ENCODE measurements around the gene TRIM26.

TRIM26 gene

DNA sequence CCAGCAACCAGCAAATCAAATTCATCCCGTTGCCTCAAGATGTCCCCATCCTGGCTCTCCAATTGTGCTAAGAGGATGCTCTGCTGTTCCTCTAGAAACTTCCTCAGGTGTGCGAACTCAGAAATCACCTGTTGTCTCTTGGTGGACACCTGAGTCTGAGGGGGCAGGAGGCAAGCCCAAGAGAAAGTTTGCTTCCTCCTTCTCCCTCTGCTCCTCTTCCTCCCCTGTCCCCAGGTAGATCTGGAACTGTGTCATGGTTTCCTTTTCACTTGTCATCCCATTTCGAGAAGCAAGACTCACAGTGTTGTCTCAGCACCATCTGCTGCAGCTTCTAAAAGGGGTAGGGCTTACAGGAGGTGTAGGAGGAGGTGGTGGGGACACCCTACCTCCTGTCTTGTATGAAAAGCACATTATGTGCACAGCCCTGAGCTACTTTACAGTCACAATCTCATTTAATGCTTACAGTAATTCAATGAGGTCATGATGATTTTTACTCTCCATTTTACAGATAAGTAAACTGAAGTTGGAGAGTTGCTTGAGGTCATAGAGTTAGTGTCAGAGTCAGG lies 54.6 kb downstream of the TRIM26 start:
- TF ChIP-seq SIN3A (IDR thresholded peaks at IDR 0.05; ENCODE audit: borderline replicate concordance, insufficient read depth, low read length), result no peak
- no peak for TF ChIP-seq TAF1 (IDR thresholded peaks at IDR 0.05; ENCODE audit: borderline replicate concordance, insufficient read depth, low read length)
- no peak for TF ChIP-seq FOXP2 (optimal IDR thresholded peaks at IDR 0.05; ENCODE audit: borderline replicate concordance, extremely low read depth, extremely low read length, insufficient read depth)
- TF ChIP-seq POLR2AphosphoS5 (IDR thresholded peaks at IDR 0.05; ENCODE audit: low read depth, low read length), result no peak
- TF ChIP-seq, protein P1, sequence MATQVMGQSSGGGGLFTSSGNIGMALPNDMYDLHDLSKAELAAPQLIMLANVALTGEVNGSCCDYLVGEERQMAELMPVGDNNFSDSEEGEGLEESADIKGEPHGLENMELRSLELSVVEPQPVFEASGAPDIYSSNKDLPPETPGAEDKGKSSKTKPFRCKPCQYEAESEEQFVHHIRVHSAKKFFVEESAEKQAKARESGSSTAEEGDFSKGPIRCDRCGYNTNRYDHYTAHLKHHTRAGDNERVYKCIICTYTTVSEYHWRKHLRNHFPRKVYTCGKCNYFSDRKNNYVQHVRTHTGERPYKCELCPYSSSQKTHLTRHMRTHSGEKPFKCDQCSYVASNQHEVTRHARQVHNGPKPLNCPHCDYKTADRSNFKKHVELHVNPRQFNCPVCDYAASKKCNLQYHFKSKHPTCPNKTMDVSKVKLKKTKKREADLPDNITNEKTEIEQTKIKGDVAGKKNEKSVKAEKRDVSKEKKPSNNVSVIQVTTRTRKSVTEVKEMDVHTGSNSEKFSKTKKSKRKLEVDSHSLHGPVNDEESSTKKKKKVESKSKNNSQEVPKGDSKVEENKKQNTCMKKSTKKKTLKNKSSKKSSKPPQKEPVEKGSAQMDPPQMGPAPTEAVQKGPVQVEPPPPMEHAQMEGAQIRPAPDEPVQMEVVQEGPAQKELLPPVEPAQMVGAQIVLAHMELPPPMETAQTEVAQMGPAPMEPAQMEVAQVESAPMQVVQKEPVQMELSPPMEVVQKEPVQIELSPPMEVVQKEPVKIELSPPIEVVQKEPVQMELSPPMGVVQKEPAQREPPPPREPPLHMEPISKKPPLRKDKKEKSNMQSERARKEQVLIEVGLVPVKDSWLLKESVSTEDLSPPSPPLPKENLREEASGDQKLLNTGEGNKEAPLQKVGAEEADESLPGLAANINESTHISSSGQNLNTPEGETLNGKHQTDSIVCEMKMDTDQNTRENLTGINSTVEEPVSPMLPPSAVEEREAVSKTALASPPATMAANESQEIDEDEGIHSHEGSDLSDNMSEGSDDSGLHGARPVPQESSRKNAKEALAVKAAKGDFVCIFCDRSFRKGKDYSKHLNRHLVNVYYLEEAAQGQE (IDR thresholded peaks at IDR 0.05; ENCODE audit: insufficient read depth in 1 of 2, low read depth in 2 of 2, low read length in 2 of 2), result no peak

DNA sequence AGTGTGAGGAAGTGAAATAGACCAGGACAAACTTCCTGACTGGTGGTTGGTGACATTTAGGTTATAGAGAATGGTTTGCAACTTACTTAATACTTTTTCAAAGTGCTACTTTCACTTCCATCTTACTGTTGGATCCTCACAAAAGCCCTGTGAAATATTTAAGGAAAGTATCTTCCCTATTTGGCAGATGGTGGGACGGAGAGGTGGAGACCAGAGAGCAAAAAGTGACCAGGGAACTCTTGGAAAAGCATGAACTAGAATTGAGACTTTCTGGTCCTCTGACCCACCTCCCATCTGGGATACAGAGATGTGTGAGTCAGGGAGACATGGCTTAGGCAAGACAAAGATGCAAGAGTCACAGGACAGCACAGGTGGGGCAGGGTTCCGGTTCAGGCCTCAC lies 55.2 kb downstream of the TRIM26 start:
- TF ChIP-seq POLR2AphosphoS5 (IDR thresholded peaks at IDR 0.05; ENCODE audit: low read depth, low read length) (no peak), TAF1 (IDR thresholded peaks at IDR 0.05; ENCODE audit: borderline replicate concordance, insufficient read depth, low read length) (no peak), SIN3A (IDR thresholded peaks at IDR 0.05; ENCODE audit: borderline replicate concordance, insufficient read depth, low read length) (no peak), FOXP2 (optimal IDR thresholded peaks at IDR 0.05; ENCODE audit: borderline replicate concordance, extremely low read depth, extremely low read length, insufficient read depth) (no peak)
- TF ChIP-seq, protein P1 (IDR thresholded peaks at IDR 0.05; ENCODE audit: insufficient read depth in 1 of 2, low read depth in 2 of 2, low read length in 2 of 2), result no peak

DNA sequence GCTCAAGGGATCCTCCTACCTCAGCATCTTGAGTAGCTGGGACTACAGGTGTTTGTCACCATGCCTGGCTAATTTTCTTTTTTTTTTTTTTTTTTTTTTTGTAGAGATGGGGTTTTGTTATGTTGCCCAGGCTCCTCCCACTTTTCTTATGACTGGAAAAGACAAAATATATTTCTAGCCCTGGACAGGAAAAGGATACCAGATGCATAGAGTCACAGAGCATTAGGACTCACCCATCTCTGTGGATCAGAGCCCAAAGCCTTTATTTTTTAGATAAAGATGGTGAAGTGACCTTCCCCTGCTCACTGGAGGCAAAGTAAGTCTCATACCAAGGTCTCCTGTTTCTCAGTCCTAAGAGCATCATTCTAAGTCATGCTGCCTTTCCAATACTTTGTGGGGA lies 55.6 kb downstream of the TRIM26 start:
- TF ChIP-seq, protein P1 (IDR thresholded peaks at IDR 0.05; ENCODE audit: insufficient read depth in 1 of 2, low read depth in 2 of 2, low read length in 2 of 2), result no peak
- TF ChIP-seq SIN3A (IDR thresholded peaks at IDR 0.05; ENCODE audit: borderline replicate concordance, insufficient read depth, low read length) (no peak), TAF1 (IDR thresholded peaks at IDR 0.05; ENCODE audit: borderline replicate concordance, insufficient read depth, low read length) (no peak), POLR2AphosphoS5 (IDR thresholded peaks at IDR 0.05; ENCODE audit: low read depth, low read length) (no peak), FOXP2 (optimal IDR thresholded peaks at IDR 0.05; ENCODE audit: borderline replicate concordance, extremely low read depth, extremely low read length, insufficient read depth) (no peak)

DNA sequence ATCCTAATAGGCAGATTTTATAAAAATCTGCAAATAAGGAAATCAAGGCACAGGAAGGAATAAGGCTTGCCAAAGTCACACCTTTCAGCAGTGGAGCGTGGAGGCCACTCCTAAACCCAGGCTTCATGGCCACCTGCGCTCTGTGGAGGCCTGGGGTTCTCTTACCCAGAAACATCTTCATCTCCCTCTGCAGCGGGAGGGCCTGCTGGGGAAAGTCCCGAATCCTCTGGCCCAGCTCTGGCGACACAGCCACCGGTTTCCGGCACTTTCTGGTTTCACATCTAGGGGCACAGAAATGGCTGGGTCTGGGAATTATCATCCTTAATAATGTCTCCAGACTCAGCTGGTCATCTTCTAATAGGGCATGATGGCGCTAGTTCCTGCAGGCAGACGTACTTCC lies 56.4 kb downstream of the TRIM26 start:
- TF ChIP-seq SIN3A (IDR thresholded peaks at IDR 0.05; ENCODE audit: borderline replicate concordance, insufficient read depth, low read length), result no peak
- TF ChIP-seq, protein P1 (IDR thresholded peaks at IDR 0.05; ENCODE audit: insufficient read depth in 1 of 2, low read depth in 2 of 2, low read length in 2 of 2), result no peak
- no peak for TF ChIP-seq POLR2AphosphoS5 (IDR thresholded peaks at IDR 0.05; ENCODE audit: low read depth, low read length)

DNA sequence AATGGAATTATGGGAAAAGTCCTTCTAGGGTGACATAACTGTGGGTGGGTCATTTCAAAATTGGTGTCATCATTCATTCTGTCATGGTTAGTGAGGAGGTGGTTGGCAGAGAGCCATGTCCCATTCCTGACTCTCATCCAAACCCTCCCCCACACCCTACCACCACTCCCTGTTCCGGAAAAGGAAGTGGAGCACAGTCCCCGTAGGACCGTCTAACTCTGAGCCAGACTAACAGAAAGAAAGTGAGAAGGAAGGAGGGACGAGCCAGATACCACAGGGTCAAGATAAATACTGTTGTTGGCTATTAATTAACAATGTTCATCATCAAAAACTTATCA lies 57.0 kb downstream of the TRIM26 start:
- TF ChIP-seq TAF1 (IDR thresholded peaks at IDR 0.05; ENCODE audit: borderline replicate concordance, insufficient read depth, low read length) (0 out of 2 replicates have a peak, but pooled peaks have one; percentile 33), POLR2AphosphoS5 (IDR thresholded peaks at IDR 0.05; ENCODE audit: low read depth, low read length) (no peak; the same call in 1 of the 2 replicates), SIN3A (IDR thresholded peaks at IDR 0.05; ENCODE audit: borderline replicate concordance, insufficient read depth, low read length) (no peak), FOXP2 (optimal IDR thresholded peaks at IDR 0.05; ENCODE audit: borderline replicate concordance, extremely low read depth, extremely low read length, insufficient read depth) (peak; percentile 82)
- TF ChIP-seq, protein P1 (IDR thresholded peaks at IDR 0.05; ENCODE audit: insufficient read depth in 1 of 2, low read depth in 2 of 2, low read length in 2 of 2), result peak in 1 of 2 experiments; percentile 52; a peak in 1 of 4 replicates
